Measurements from ENCODE around the gene LRRC26.

- TF ChIP-seq ZGPAT (CRISPR knock-in tag; IDR thresholded peaks at IDR 0.05) = no peak
- TF ChIP-seq CBX5 (CRISPR knock-in tag; IDR thresholded peaks at IDR 0.05; ENCODE audit: borderline replicate concordance) = no peak
- TF ChIP-seq POLR2AphosphoS5 (IDR thresholded peaks at IDR 0.05; ENCODE audit: low read depth, low read length) = no peak
- TF ChIP-seq MEF2D (CRISPR knock-in tag; IDR thresholded peaks at IDR 0.05) = no peak
- TF ChIP-seq MLX (CRISPR knock-in tag; IDR thresholded peaks at IDR 0.05) = no peak
- TF ChIP-seq SOX6 (IDR thresholded peaks at IDR 0.05) = no peak
- TF ChIP-seq SOX6 (CRISPR knock-in tag; IDR thresholded peaks at IDR 0.05) = no peak
These were observed 1.3 kb downstream of the LRRC26 start for GRCh38 chr9:137168573-137168903.

Measured in HepG2 (cell line).